ENCODE measurements around the gene CACNA1A.
"Not testable (repeated sequence)": the region's sequence is repeated elsewhere in the genome, so short reads cannot be mapped to it uniquely, and the experiment has no call there.

Gene CACNA1A

DNA sequence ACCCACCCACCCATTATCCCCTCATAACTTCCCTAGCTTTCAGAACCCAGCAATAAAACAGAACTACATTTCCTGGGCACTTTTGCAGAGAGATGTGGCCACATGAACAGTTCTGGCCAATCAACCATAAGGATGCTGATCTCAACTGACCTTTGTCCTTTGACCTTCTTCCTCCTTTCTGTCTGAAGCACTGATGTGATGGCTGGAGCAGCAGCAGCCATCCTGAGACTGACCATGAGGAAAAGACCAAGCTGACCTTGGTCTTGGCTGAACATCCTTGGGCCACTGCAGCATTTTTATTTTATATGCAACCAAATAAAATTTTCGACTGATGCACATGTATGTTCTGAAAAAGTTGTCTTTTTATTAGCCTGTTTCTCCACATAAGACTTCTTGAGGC is 33.1 kb upstream of the CACNA1A start:
- no peak for DNase-seq (ENCODE audit: low read depth)
- TF ChIP-seq, protein P1, sequence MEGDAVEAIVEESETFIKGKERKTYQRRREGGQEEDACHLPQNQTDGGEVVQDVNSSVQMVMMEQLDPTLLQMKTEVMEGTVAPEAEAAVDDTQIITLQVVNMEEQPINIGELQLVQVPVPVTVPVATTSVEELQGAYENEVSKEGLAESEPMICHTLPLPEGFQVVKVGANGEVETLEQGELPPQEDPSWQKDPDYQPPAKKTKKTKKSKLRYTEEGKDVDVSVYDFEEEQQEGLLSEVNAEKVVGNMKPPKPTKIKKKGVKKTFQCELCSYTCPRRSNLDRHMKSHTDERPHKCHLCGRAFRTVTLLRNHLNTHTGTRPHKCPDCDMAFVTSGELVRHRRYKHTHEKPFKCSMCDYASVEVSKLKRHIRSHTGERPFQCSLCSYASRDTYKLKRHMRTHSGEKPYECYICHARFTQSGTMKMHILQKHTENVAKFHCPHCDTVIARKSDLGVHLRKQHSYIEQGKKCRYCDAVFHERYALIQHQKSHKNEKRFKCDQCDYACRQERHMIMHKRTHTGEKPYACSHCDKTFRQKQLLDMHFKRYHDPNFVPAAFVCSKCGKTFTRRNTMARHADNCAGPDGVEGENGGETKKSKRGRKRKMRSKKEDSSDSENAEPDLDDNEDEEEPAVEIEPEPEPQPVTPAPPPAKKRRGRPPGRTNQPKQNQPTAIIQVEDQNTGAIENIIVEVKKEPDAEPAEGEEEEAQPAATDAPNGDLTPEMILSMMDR (IDR thresholded peaks at IDR 0.05; ENCODE audit: insufficient read depth, low read depth, low read length, missing control alignments): no peak

DNA sequence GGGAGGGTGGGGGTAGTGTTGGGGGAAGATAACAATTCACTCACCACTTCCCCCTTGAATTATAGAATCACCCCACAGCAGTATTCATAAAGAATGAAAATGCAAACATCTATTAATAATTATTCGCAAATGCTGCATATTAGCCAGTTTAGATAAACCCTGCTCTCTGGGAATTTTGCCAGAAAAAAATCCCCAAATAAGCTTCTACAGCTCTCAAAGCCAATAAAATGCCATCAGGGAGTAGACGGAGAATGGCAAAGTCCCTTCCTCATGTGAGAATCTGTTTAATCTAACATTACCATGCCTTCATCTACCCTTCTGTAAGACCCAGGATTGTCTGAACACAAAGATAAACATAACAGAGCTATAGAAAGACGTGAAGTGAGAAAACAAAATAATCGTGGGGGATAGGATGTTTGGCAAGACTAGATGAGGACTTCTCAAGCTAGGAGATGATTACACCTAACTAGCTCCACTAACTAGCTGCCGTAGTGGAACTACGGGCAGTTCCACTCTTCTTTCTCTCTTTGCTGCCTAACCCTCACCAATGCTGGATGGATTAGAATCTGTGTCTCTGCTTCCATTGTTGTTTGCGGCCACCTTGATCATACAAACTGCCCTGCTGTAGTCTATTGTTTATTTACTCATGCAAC is 32.4 kb upstream of the CACNA1A start:
- no peak overlapping the region for H3K4me3 ChIP-seq (ENCODE audit: low read depth, low read length)
- TF ChIP-seq, protein P1 (IDR thresholded peaks at IDR 0.05; ENCODE audit: insufficient read depth, low read depth, low read length, missing control alignments): no peak
- no peak for DNase-seq (ENCODE audit: low read depth)

More for the DNA sequence above, 33.1 kb upstream of the CACNA1A start:
- no peak overlapping the region for H3K4me3 ChIP-seq (ENCODE audit: low read depth, low read length)

DNA sequence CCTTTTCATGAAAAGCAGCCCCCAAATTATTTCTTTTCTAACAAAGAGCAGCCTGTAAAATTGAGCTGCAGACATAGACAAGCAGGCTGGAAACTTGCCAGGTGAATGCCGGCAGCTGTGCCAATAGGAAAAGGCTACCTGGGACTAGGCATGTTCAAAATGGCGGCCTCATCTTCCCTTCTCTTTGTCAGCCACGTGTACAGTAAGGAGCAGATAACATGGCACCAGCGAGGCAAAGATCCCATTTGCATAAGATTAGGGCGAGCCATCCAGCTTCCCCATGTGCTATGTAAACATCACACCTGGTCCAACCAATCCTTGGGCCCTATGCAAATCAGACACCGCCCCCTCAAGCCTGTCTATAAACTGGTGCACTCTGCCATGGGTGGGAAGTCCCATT is 31.2 kb upstream of the CACNA1A start:
- H3K4me3 ChIP-seq (ENCODE audit: low read depth, low read length): no peak overlapping the region
- DNase-seq (ENCODE audit: low read depth): no peak
- TF ChIP-seq, protein P1 (IDR thresholded peaks at IDR 0.05; ENCODE audit: insufficient read depth, low read depth, low read length, missing control alignments): no peak

DNA sequence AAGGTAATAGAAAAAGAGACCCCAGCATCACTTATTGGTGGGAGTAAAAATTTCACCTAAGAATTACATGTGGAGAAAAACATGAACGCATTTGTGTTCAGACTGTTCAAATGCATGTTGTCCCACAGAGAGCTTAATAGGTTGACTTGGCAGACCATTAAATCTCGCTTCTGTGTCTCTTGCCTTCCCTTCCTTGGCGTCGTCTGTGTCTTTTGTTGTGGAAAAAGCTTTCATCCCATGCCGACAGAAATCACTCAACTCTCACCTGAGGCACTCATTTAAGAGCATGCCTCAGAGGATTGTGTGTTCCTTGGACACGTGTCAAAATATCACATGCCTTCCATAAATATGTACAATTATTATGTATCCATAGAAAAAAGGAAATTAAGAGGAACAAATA is 24.4 kb upstream of the CACNA1A start:
- TF ChIP-seq, protein P1 (IDR thresholded peaks at IDR 0.05; ENCODE audit: insufficient read depth, low read depth, low read length, missing control alignments): no peak
- H3K4me3 ChIP-seq (ENCODE audit: low read depth, low read length): no peak overlapping the region
- DNase-seq (ENCODE audit: low read depth): no peak

DNA sequence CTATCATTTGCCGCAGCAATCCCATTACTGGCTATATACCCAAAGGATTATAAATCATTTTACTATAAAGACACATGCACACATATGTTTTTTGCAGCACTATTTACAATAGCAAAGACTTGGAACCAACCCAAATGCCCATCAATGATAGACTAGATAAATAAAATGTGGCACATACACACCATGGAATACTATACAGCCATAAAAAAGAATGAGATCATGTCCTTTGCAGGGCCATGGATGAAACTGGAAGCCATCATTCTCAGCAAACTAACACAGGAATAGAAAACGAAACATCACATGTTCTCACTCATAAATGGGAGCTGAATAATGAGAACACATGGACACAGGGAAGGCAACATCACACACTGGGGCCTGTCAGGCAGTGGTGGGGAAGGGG is 23.4 kb upstream of the CACNA1A start:
- H3K4me3 ChIP-seq (ENCODE audit: low read depth, low read length); DNase-seq (ENCODE audit: low read depth): not testable (repeated sequence)

DNA sequence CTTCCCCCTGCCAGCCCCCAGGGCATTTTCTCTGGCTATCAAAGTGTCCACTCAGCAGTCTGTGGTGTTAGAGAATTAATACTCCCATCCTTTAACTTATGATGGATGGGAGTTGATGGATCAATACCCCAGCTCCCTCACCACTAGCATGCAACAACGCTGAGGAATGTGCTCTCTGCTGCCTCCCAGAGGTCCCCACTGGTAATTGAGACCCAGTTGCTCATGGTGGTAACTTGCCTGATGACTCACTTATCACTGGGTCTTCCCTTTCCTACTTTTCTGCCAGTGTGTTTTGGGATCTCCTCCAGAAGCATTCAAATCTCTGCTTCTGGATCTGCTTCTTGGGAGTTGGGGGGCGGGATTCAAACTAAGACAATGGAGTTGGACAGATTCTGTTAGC is 20.3 kb upstream of the CACNA1A start:
- peak; percentile 9 for DNase-seq (ENCODE audit: low read depth)
- H3K4me3 ChIP-seq (ENCODE audit: low read depth, low read length): no peak overlapping the region
- TF ChIP-seq, protein P1 (IDR thresholded peaks at IDR 0.05; ENCODE audit: insufficient read depth, low read depth, low read length, missing control alignments): peak; percentile 41

DNA sequence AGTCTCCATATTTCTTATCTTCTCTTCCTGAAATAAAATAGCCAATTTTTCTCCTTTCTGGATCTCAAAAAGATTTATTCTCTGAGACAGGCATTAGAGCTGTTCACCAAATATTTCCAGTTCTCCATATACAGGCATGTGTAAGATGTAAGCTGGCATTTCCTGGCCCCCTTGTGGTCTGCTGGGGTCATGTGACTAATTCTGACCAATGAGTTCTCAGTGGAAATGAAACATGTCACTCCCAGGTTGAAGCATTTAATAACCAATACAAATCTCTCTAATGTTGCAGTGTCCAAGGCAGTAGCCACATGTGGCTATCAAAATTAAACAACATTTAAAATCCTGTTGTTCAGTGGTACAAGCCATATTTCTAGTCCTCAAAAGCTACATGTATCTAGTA is 14.8 kb upstream of the CACNA1A start:
- TF ChIP-seq, protein P1 (IDR thresholded peaks at IDR 0.05; ENCODE audit: insufficient read depth, low read depth, low read length, missing control alignments): no peak
- H3K4me3 ChIP-seq (ENCODE audit: low read depth, low read length): no peak overlapping the region

More for the DNA sequence above, 14.8 kb upstream of the CACNA1A start:
- DNase-seq (ENCODE audit: low read depth): no peak

Measured in GM12865 (cell line).